ENCODE results near the gene TRAF6.

DNA sequence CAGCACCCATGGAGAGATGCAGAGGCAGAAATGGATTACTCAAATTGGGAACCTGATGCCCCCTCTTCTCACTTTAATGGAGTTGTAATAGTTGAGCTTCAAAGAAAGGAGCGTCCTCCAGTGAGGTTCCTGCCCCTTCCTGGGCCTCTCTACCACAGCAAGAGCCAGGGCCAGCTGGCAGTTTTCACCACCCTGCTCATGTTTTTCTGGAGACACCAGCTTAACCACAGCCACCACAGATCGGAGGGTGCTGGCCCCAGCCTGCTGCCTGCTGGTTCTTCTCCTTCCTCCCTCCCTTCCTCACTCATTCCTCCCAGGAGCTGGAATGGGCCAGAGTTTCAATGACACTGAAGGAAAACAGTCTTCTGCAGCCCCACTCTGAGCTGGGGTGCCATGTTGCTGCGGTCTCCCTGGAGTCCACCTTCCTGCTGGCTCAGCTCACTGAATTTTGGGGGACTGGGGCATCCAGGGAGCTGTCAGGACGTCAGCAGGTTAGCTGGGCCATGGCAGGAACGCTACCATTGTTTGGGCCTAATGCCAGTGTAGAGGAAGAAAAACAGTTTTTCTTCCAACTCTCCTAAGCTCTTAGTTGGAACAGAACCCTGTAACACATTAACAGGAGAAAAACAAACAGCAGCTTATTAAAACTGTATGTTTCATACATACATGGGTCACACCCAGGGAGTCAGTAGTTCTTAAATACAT is 57.7 kb downstream of the TRAF6 start:
- TF ChIP-seq CREM (CRISPR knock-in tag; IDR thresholded peaks at IDR 0.05) (no peak), RELA (CRISPR knock-in tag; IDR thresholded peaks at IDR 0.05; ENCODE audit: borderline replicate concordance) (no peak), JAZF1 (CRISPR knock-in tag; IDR thresholded peaks at IDR 0.05) (no peak), ZNF232 (CRISPR knock-in tag; IDR thresholded peaks at IDR 0.05) (no peak), HMGA2 (CRISPR knock-in tag; IDR thresholded peaks at IDR 0.05) (no peak), RORB (CRISPR knock-in tag; IDR thresholded peaks at IDR 0.05) (no peak), TP53 (CRISPR knock-in tag; IDR thresholded peaks at IDR 0.05) (no peak), FOXJ3 (CRISPR knock-in tag; IDR thresholded peaks at IDR 0.05; ENCODE audit: borderline replicate concordance) (no peak), IRF1 (CRISPR knock-in tag; IDR thresholded peaks at IDR 0.05) (no peak), ELF4 (CRISPR knock-in tag; IDR thresholded peaks at IDR 0.05; ENCODE audit: low read depth) (no peak), ZNF121 (CRISPR knock-in tag; IDR thresholded peaks at IDR 0.05) (no peak), NFE2L1 (CRISPR knock-in tag; IDR thresholded peaks at IDR 0.05) (no peak)
- TF ChIP-seq, protein P1, sequence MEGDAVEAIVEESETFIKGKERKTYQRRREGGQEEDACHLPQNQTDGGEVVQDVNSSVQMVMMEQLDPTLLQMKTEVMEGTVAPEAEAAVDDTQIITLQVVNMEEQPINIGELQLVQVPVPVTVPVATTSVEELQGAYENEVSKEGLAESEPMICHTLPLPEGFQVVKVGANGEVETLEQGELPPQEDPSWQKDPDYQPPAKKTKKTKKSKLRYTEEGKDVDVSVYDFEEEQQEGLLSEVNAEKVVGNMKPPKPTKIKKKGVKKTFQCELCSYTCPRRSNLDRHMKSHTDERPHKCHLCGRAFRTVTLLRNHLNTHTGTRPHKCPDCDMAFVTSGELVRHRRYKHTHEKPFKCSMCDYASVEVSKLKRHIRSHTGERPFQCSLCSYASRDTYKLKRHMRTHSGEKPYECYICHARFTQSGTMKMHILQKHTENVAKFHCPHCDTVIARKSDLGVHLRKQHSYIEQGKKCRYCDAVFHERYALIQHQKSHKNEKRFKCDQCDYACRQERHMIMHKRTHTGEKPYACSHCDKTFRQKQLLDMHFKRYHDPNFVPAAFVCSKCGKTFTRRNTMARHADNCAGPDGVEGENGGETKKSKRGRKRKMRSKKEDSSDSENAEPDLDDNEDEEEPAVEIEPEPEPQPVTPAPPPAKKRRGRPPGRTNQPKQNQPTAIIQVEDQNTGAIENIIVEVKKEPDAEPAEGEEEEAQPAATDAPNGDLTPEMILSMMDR (IDR thresholded peaks at IDR 0.05) = no peak
- TF ChIP-seq, protein P2, sequence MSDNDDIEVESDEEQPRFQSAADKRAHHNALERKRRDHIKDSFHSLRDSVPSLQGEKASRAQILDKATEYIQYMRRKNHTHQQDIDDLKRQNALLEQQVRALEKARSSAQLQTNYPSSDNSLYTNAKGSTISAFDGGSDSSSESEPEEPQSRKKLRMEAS (CRISPR knock-in tag; IDR thresholded peaks at IDR 0.05) = no peak
